Sigmoid colon (tissue), 7 donors: ENCODE results near the gene KCNA2. TPM values are rescaled to one million over a fixed set of nuclear protein-coding genes. Genes with fewer than 3 reads are reported as not detected.

Source experiments
- DNase-seq: peaks from one replicate; pipeline ENCODE4 v3.0.0-alpha.2; 2019
- H3K27ac ChIP-seq, 4 donors: fragments of 200-600 bp; sonication (generic); one replicate each; pipeline ENCODE4 v1.5.1; 2016 to 2019; ENCODE audit warnings: mild to moderate bottlenecking in 1 of 4
- H3K27me3 ChIP-seq, 3 donors: fragments of 200-600 bp; sonication (generic); one replicate each; pipeline ENCODE4 v1.5.1; 2019; ENCODE audit warnings: mild to moderate bottlenecking in 1 of 3
- H3K36me3 ChIP-seq, 4 donors: fragments of 200-600 bp; sonication (generic); one replicate each; pipeline ENCODE4 v1.5.1; 2016 to 2019
- H3K4me1 ChIP-seq, 4 donors: fragments of 200-600 bp; sonication (generic); one replicate each; pipeline ENCODE4 v1.5.1; 2017 to 2019
- H3K4me3 ChIP-seq, 4 donors: fragments of 200-600 bp; sonication (generic); one replicate each; pipeline ENCODE4 v1.5.1; 2017 to 2019; ENCODE audit warnings: mild to moderate bottlenecking in 2 of 4, moderate library complexity in 1 of 4
- H3K9me3 ChIP-seq, 4 donors: fragments of 200-600 bp in 3 of 4; sonication (generic) in 3 of 4; one replicate each; pipeline versions ENCODE4 v1.5.1 to v1.6.1; 2013 to 2019
- CTCF ChIP-seq, 4 experiments: fragments of 450-650 bp in 3 of 4; fragments of 200-600 bp in 1 of 4; IDR thresholded peaks; one replicate each; pipeline ENCODE4 v1.5.1; 2016 to 2019; ENCODE audit warnings: antibody characterized with exemption in 4 of 4, mild to moderate bottlenecking in 3 of 4, moderate library complexity in 2 of 4
- EP300 ChIP-seq, 4 donors: sonication (generic); formaldehyde crosslinking; IDR thresholded peaks; one replicate each; pipeline ENCODE4 v1.6.1; 2017; ENCODE audit warnings: antibody characterized with exemption in 4 of 4
- POLR2A ChIP-seq, 2 donors: fragments of 450-650 bp; IDR thresholded peaks; one replicate each; pipeline ENCODE4 v1.6.1; 2016; ENCODE audit warnings: antibody characterized with exemption in 2 of 2, mild to moderate bottlenecking in 2 of 2, moderate library complexity in 2 of 2
- POLR2AphosphoS5 ChIP-seq, 4 donors: sonication (generic); formaldehyde crosslinking; IDR thresholded peaks; one replicate each; pipeline ENCODE4 v1.6.1; 2017; ENCODE audit warnings: antibody characterized with exemption in 4 of 4
- whole genome bisulfite sequencing, 2 donors: extraction: QIAGEN DNeasy Blood & Tissue Kit; methylation state at CpG; one replicate each; pipeline ENCODE4 v1.1.7; 2013; 5-methylcytosine and 5-hydroxymethylcytosine counted together
- intact Hi-C: fragments of 100-400 bp; cut with DNase I; formaldehyde crosslinking; loops from one replicate; pipeline ENCODE4 v1.15.1; 2023
- polyA plus RNA-seq, 3 donors: library from polyadenylated mRNA; stranded (reverse); fragments of 200-250 nt; gene quantifications; one replicate each; pipeline ENCODE4 v1.2.3, GENCODE V29; 2013
- total RNA-seq, 4 donors: library from RNA; depleted of rRNA; stranded (reverse); fragments of >200 nt; gene quantifications; one replicate each; pipeline ENCODE4 v1.1.0, GENCODE V29; 2016
- donor health status: healthy with polysubstance abuse.
- donor health status: Bipolar disorder and iron deficiency.
- donor health status: healthy.

KCNA2 gene
- total and polyA plus RNA-seq, 7 donors = under 0.01 to 5.8 (median 1.2) TPM; not detected in 1

GRCh38 chr1:110566836-110567235, 39.3 kb downstream of the KCNA2 start:
- no peak for DNase-seq
- Histone ChIP-seq H3K4me3 (no peak overlapping the region), H3K9me3 (no peaks in the 10 kb centered on the region), H3K4me1 (no peaks in the 10 kb centered on the region), H3K36me3 (no peaks in the 10 kb centered on the region), H3K27me3 (peaks cover 0 to 7% (median 0%) of the 10 kb centered on the region in 3 donors), H3K27ac (no peak overlapping the region)
- intact Hi-C loops = no loop called here
- WGBS, 2 donors = 68 to 85% methylated on average over 3 of the region's 3 CpGs
- TF ChIP-seq CTCF (IDR thresholded peaks at IDR 0.05) = no peak
- TF ChIP-seq POLR2AphosphoS5 (IDR thresholded peaks at IDR 0.05) = no peak
- TF ChIP-seq EP300 (IDR thresholded peaks at IDR 0.05) = no peak
- no peak for TF ChIP-seq POLR2A (IDR thresholded peaks at IDR 0.05)

DNA sequence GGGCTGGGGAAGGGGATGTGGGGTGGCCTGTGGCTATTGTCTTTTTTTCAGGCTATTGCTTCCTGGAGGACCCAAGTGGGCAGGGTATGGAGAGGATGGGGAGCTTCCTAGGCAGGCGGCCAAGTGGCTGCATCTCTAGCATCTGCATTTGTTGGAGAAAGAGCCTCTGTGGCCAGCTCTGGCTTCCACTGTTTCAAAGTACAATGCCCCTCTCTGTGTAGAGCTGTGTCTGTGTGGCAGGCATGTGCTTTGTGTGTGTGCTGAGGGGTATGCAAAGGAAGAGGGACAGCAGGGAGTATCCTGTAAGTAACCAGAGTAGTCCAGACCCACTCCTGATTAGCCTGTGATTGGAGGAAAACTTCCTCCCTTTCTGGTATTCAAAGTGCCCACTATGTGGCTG, 40.6 kb downstream of the KCNA2 start:
- TF ChIP-seq EP300 (IDR thresholded peaks at IDR 0.05) = no peak
- no peak for TF ChIP-seq POLR2AphosphoS5 (IDR thresholded peaks at IDR 0.05)
- no peak for TF ChIP-seq CTCF (IDR thresholded peaks at IDR 0.05)
- TF ChIP-seq POLR2A (IDR thresholded peaks at IDR 0.05) = no peak
- intact Hi-C loops = no loop called here
- 73 to 74% methylated on average over 1 of the region's 1 CpG for WGBS, 2 donors

DNA sequence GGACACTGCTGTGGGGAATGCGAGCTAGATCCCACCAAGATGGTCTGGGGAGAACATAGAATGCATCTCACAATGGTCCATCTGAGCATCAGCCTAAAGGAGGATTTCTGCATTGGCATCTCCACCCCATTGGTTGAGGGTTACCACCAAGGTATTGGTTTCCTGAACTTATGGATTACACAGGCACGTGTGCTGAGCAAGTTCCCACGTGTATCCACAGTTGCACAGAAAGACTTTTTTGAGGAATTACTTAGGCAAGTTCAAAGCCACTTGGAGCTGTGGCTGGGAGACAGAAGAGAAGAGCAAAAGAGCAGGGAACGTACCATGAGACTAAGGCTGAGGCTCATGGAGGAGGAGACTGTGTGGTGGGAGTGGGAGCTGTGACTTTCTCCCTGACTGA, 43.1 kb downstream of the KCNA2 start:
- no peak overlapping the region for H3K4me3 ChIP-seq
- no peaks in the 10 kb centered on the region for H3K9me3 ChIP-seq
- no peak for DNase-seq
- H3K27me3 ChIP-seq = no peaks in the 10 kb centered on the region
- no peaks in the 10 kb centered on the region for H3K36me3 ChIP-seq
- H3K27ac ChIP-seq = no peak overlapping the region
- intact Hi-C loops = no loop called here
- 80 to 82% methylated on average over 4 of the region's 4 CpGs for WGBS, 2 donors
- TF ChIP-seq EP300 (IDR thresholded peaks at IDR 0.05) = no peak
- no peaks in the 10 kb centered on the region for H3K4me1 ChIP-seq

More for the DNA sequence above, 40.6 kb downstream of the KCNA2 start:
- Histone ChIP-seq H3K4me3 (no peak overlapping the region), H3K27me3 (peaks cover 0 to 7% (median 0%) of the 10 kb centered on the region in 3 donors), H3K4me1 (no peaks in the 10 kb centered on the region), H3K27ac (peak overlapping the region in 1 of 4 donors; percentile 17), H3K9me3 (no peaks in the 10 kb centered on the region), H3K36me3 (no peaks in the 10 kb centered on the region)
- no peak for DNase-seq

DNA sequence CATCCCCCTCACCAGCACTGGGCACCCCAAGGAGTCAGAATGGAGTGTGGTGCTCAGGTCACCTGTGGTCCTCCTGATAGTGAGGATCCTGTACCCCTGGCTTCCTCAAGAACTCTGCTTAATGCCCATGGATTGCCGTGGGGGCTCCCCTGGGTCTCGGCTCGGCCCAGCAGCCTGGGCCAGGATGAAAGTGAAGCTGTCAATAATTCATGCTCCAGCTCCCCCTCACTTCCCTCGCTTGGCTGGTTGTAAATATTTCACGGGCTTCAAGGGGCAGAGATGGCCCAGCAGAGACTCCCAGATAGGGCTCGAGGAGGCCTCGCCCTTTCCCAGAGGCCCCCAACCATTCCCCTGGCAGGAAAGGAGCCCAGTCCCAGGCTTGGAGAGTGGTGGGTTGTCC, 44.6 kb downstream of the KCNA2 start:
- TF ChIP-seq EP300 (IDR thresholded peaks at IDR 0.05) (no peak), POLR2A (IDR thresholded peaks at IDR 0.05) (no peak), POLR2AphosphoS5 (IDR thresholded peaks at IDR 0.05) (no peak)
- intact Hi-C loops = no loop called here
- no peaks in the 10 kb centered on the region for H3K4me1 ChIP-seq
- H3K36me3 ChIP-seq = no peaks in the 10 kb centered on the region
- 69 to 71% methylated on average over 7 of the region's 7 CpGs for WGBS, 2 donors
- no peaks in the 10 kb centered on the region for H3K9me3 ChIP-seq
- H3K27ac ChIP-seq = no peak overlapping the region
- no peaks in the 10 kb centered on the region for H3K27me3 ChIP-seq
- DNase-seq = no peak
- H3K4me3 ChIP-seq = no peak overlapping the region

GRCh38 chr1:110559157-110559556, 47.0 kb downstream of the KCNA2 start:
- H3K4me1 ChIP-seq = peaks cover 0 to 15% (median 14%) of the 10 kb centered on the region in 4 donors
- DNase-seq = no peak
- H3K27me3 ChIP-seq = peaks cover 0 to 17% (median 0%) of the 10 kb centered on the region in 3 donors
- 53 to 62% methylated on average over 4 of the region's 4 CpGs for WGBS, 2 donors
- H3K4me3 ChIP-seq = no peak overlapping the region
- intact Hi-C loops = no loop called here
- no peak overlapping the region for H3K27ac ChIP-seq
- no peak for TF ChIP-seq POLR2A (IDR thresholded peaks at IDR 0.05)
- no peaks in the 10 kb centered on the region for H3K36me3 ChIP-seq
- no peaks in the 10 kb centered on the region for H3K9me3 ChIP-seq

GRCh38 chr1:110557481-110557880, 48.7 kb downstream of the KCNA2 start:
- DNase-seq = no peak
- intact Hi-C loops = no loop called here
- TF ChIP-seq POLR2A (IDR thresholded peaks at IDR 0.05) = no peak
- no peak overlapping the region for H3K4me3 ChIP-seq
- 49 to 57% methylated on average over 3 of the region's 3 CpGs for WGBS, 2 donors
- peaks cover 0 to 15% (median 14%) of the 10 kb centered on the region in 4 donors for H3K4me1 ChIP-seq
- H3K27ac ChIP-seq = no peak overlapping the region
- peaks cover 0 to 29% (median 8%) of the 10 kb centered on the region in 3 donors for H3K27me3 ChIP-seq
- no peaks in the 10 kb centered on the region for H3K9me3 ChIP-seq
- H3K36me3 ChIP-seq = no peaks in the 10 kb centered on the region

DNA sequence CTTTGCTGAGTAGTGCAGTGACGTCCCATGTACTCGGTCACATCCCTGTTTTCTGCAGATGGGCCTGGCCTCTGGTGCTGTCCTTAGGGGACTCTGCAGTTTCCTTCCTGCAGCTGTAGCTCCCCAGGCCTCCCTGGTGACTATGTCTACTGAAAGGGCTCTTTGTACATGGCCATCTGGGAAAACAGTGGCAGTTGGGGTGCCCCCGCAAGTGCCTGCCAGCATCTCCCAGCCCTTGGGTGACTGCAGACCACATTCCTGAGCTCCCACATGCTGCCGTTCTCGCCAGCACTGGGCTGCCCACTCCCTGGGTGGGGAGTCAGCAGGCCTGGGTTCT, 49.7 kb downstream of the KCNA2 start:
- 55 to 58% methylated on average over 5 of the region's 5 CpGs for WGBS, 2 donors
- intact Hi-C loops = no loop called here
- H3K27me3 ChIP-seq = peaks cover 0 to 40% (median 16%) of the 10 kb centered on the region in 3 donors
- DNase-seq = peak; percentile 79
- no peaks in the 10 kb centered on the region for H3K9me3 ChIP-seq
- no peak overlapping the region for H3K4me3 ChIP-seq
- peak overlapping the region in 2 of 4 donors; percentile 47 to 60 for H3K27ac ChIP-seq
- H3K4me1 ChIP-seq = peaks cover 0 to 15% (median 14%) of the 10 kb centered on the region in 4 donors
- H3K36me3 ChIP-seq = no peaks in the 10 kb centered on the region
- TF ChIP-seq POLR2AphosphoS5 (IDR thresholded peaks at IDR 0.05) (peak in 1 of 4 donors; percentile 11), POLR2A (IDR thresholded peaks at IDR 0.05) (no peak)
